Left lung (tissue), 10 donors: ENCODE measurements around the gene DISP1. TPM values are rescaled to one million over a fixed set of nuclear protein-coding genes. Genes with fewer than 3 reads are reported as not detected.

ENCODE experiments used
- ATAC-seq: fragments of 200-7000 bp; cut with Tn5 transposase; one replicate; pipeline ENCODE4 v1.9.1; 2020; ENCODE audit warnings: moderate library complexity
- DNase-seq, 4 donors: peaks; one replicate each; pipeline ENCODE4 v3.0.0-alpha.2; 2013 to 2020
- H3K27ac ChIP-seq, 2 donors: fragments of 200-600 bp; sonication (generic) in 1 of 2; one replicate each; pipeline versions ENCODE4 v1.5.0 to v1.8.0; 2020 to 2021
- H3K27me3 ChIP-seq, 2 donors: fragments of 200-600 bp; sonication (generic) in 1 of 2; one replicate each; pipeline versions ENCODE4 v1.5.0 to v1.8.0; 2020 to 2021
- H3K36me3 ChIP-seq, 2 donors: fragments of 200-600 bp; sonication (generic) in 1 of 2; one replicate each; pipeline versions ENCODE4 v1.5.0 to v1.8.0; 2020 to 2021
- H3K4me1 ChIP-seq, 2 donors: fragments of 200-600 bp; one replicate each; pipeline ENCODE4 v1.8.0; 2021
- H3K4me3 ChIP-seq, 2 donors: fragments of 200-600 bp; sonication (generic) in 1 of 2; one replicate each; pipeline versions ENCODE4 v1.5.0 to v1.8.0; 2020 to 2021; ENCODE audit warnings: mild to moderate bottlenecking in 1 of 2
- H3K9me3 ChIP-seq, 2 donors: fragments of 200-600 bp; sonication (generic) in 1 of 2; one replicate each; pipeline versions ENCODE4 v1.5.0 to v1.8.0; 2020 to 2021
- intact Hi-C, 2 donors: fragments of 100-400 bp; cut with DNase I; formaldehyde crosslinking; loops; one replicate each; pipeline versions ENCODE4 v1.11.2 to v1.14.2; 2022
- polyA plus RNA-seq, 6 donors: library from polyadenylated mRNA; unstranded; fragments of 120-200 nt; gene quantifications; one replicate each; pipeline ENCODE4 v1.2.1, GENCODE V29; 2013; ENCODE audit not compliant: insufficient read length in 6 of 6
- total RNA-seq, 2 donors: library from RNA; stranded (reverse); fragmentation: NEBNext Ultra II Directional; extraction: Animal tissue kit (Norgen Biotek cat#: 25700); gene quantifications; one replicate each; pipeline ENCODE4 v1.2.1, GENCODE V29; 2021
- TF ChIP-seq, protein P1 (sequence below), 2 donors: fragments of 200-600 bp; sonication (generic) in 1 of 2; IDR thresholded peaks; one replicate each; pipeline versions ENCODE4 v1.5.0 to v1.8.0; 2021; ENCODE audit warnings: antibody characterized with exemption in 2 of 2
- donor health status: DM: no; HTN: yes; CAD: no.
- donor health status: DM: no; HTN: no; CAD: no.

The DISP1 gene
- total and polyA plus RNA-seq, 8 donors = 17.2 to 23.9 (median 20.5) TPM

DNA sequence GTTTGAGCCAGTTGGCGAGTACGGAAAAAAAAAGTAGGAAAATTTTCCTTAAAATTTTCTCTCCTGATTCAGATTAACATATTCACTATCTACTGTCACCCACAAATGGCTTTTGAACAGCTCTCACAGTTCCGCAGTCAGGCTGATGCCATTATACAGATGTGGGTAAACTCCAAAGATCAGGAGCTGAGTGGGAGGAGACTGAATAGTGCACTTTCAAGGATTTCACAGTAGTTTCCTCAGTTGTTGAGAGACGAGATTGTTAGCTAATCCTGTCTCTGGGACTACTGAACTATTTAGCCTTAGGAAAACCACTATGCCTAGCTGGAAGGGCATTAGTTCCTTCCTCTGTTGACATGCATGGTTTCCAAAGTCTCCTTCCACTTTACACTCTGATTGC is 3.2 kb upstream of the DISP1 start:
- ATAC-seq = no peak
- intact Hi-C loops = no loop called here

DNA sequence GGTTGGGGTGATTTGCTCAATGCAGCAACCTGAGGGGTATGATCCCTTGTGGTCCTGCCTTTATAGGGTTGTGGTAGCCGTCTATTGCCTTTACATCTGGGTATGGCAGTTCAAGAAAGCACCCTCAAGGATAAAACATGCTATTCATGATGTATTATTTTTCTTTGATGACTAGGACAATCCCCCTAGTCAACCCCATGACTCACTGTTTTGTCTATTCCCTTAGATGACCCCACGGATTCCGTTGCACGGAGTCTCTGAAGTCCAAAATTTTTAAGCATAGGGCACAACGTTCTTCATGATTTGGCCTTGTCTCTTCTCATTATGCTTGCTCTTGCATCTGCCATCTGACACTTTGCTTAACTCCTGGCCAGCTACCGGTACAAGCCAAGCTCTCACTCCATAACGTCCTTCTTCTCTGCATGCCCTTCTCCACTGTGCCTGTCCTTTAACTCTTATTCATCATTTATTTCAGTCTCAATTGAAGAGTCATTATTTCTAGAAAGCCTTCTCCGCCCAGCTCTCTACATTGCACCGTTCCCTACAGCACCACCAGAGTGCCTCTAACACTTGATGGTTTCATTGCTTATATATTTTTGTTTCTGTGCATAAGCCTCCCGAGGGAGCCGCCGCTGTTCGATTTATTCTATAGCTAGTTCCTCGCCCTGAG is 838 bp upstream of the DISP1 start:
- peak overlapping the region; percentile 90 to 95 for H3K27ac ChIP-seq
- peak overlapping the region in 1 of 2 donors; percentile 73 for H3K4me3 ChIP-seq
- intact Hi-C loops = no loop called here
- no peaks in the 10 kb centered on the region for H3K27me3 ChIP-seq
- DNase-seq = no peak
- TF ChIP-seq, protein P1, sequence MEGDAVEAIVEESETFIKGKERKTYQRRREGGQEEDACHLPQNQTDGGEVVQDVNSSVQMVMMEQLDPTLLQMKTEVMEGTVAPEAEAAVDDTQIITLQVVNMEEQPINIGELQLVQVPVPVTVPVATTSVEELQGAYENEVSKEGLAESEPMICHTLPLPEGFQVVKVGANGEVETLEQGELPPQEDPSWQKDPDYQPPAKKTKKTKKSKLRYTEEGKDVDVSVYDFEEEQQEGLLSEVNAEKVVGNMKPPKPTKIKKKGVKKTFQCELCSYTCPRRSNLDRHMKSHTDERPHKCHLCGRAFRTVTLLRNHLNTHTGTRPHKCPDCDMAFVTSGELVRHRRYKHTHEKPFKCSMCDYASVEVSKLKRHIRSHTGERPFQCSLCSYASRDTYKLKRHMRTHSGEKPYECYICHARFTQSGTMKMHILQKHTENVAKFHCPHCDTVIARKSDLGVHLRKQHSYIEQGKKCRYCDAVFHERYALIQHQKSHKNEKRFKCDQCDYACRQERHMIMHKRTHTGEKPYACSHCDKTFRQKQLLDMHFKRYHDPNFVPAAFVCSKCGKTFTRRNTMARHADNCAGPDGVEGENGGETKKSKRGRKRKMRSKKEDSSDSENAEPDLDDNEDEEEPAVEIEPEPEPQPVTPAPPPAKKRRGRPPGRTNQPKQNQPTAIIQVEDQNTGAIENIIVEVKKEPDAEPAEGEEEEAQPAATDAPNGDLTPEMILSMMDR (IDR thresholded peaks at IDR 0.05) = no peak
- H3K9me3 ChIP-seq = no peaks in the 10 kb centered on the region
- ATAC-seq = no peak
- no peaks in the 10 kb centered on the region for H3K36me3 ChIP-seq
- H3K4me1 ChIP-seq = peaks cover 11 to 37% of the 10 kb centered on the region in 2 donors

More for the DNA sequence above, 3.2 kb upstream of the DISP1 start:
- Histone ChIP-seq H3K4me3 (no peak overlapping the region), H3K27ac (no peak overlapping the region), H3K4me1 (peaks cover 6 to 19% of the 10 kb centered on the region in 2 donors), H3K36me3 (no peaks in the 10 kb centered on the region), H3K9me3 (no peaks in the 10 kb centered on the region), H3K27me3 (no peaks in the 10 kb centered on the region)
- TF ChIP-seq, protein P1 (IDR thresholded peaks at IDR 0.05) = no peak
- no peak for DNase-seq

DNA sequence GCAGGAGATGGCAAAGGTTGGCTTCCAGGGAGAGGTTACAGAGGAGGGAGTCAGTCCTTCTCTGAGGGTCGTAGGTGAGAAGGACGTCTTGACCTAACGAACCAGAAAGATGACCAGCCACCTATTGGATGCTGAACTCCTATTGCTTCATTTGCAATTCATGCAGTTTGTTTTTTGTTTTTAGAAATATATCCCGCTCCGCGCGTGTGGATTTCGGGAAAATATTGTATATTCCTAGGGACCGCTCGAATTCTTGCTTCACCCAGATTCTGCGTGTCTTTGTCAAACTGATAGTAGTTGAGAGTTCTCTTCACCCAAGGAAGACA is 564 bp downstream of the DISP1 start:
- Histone ChIP-seq H3K36me3 (no peaks in the 10 kb centered on the region), H3K4me1 (peaks cover 11 to 39% of the 10 kb centered on the region in 2 donors), H3K27ac (peak overlapping the region; percentile 90 to 95), H3K9me3 (no peaks in the 10 kb centered on the region), H3K4me3 (peak overlapping the region; percentile 63 to 73), H3K27me3 (no peaks in the 10 kb centered on the region)
- DNase-seq = no peak
- intact Hi-C loops = no loop called here
- TF ChIP-seq, protein P1 (IDR thresholded peaks at IDR 0.05) = no peak
- ATAC-seq = no peak

DNA sequence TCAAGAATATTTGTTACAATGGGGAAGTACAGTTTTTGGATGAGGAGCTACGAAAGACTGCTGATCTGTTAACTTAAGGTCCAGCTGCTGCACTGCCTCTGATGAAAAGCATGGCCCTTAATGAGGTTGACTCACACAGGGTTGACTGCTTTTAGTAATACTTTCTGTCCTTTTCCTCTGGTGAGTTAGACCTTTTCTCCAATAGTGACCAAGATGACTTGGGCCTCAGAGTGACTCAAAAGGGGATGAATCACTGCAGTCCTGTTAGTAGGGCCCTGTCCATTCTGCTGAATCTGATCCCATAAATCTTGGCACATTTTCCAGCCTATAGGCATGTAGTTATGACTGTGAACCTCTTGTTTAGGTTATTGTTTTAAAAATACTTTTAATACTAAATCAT is 2.7 kb downstream of the DISP1 start:
- TF ChIP-seq, protein P1 (IDR thresholded peaks at IDR 0.05) = no peak
- Histone ChIP-seq H3K36me3 (no peaks in the 10 kb centered on the region), H3K27me3 (no peaks in the 10 kb centered on the region), H3K4me1 (peaks cover 11 to 42% of the 10 kb centered on the region in 2 donors), H3K9me3 (no peaks in the 10 kb centered on the region), H3K27ac (peak overlapping the region; percentile 56 to 67), H3K4me3 (no peak overlapping the region)
- ATAC-seq = peak; percentile 62
- DNase-seq = peak in 1 of 4 donors; percentile 48
- intact Hi-C loops = no loop called here

DNA sequence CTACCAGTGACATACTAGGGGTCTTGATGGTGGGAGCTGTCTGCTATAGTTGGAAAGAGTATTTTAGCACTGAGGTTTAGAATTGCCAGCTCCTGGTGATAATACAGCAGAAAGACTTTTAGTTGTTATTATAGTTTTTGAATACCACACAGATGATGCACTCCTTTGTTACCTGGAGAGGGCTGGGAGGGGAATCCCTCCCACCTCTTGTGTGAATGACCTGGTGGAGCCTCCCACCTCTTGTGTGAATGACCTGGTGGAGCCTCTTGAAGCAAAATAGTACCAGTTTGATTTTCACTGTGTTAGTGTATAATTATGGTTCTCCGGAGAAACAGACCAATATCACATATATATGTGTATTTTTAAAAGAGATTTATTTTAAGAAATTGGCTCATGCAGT is 3.3 kb downstream of the DISP1 start:
- Histone ChIP-seq H3K36me3 (no peaks in the 10 kb centered on the region), H3K27ac (peak overlapping the region; percentile 56 to 67), H3K9me3 (no peaks in the 10 kb centered on the region), H3K4me1 (peaks cover 11 to 42% of the 10 kb centered on the region in 2 donors), H3K27me3 (no peaks in the 10 kb centered on the region), H3K4me3 (no peak overlapping the region)
- DNase-seq (no peak), ATAC-seq (peak; percentile 54)
- TF ChIP-seq, protein P1 (IDR thresholded peaks at IDR 0.05) = no peak
- intact Hi-C loops = no loop called here
